T-helper 2 cell treated with Interferon-gamma antibody and Interleukin-4, amounts not matched to agents 5 μg/mL and 100 μg/mL, for 36 hours (primary cell): Measurements from ENCODE around the gene ATP5PD.
"Not testable (repeated sequence)": the region's sequence is repeated elsewhere in the genome, so short reads cannot be mapped to it uniquely, and the experiment has no call there.

ENCODE experiments used
- DNase-seq: peaks from one replicate; pipeline ENCODE4 v3.0.0; 2021; ENCODE audit warnings: low spot score
- H3K27ac Mint-ChIP-seq: one replicate; pipeline ENCODE4 v1.8.0; 2021; ENCODE audit warnings: mild to moderate bottlenecking, mixed read lengths
- H3K27me3 Mint-ChIP-seq: one replicate; pipeline ENCODE4 v1.8.0; 2021; ENCODE audit warnings: low read depth, mixed read lengths
- H3K36me3 Mint-ChIP-seq: one replicate; pipeline ENCODE4 v1.8.0; 2021; ENCODE audit warnings: low read depth, mixed read lengths
- H3K4me1 Mint-ChIP-seq: one replicate; pipeline ENCODE4 v1.8.0; 2021; ENCODE audit warnings: low read depth, mixed read lengths
- H3K4me3 Mint-ChIP-seq: one replicate; pipeline ENCODE4 v1.8.0; 2022; ENCODE audit warnings: mild to moderate bottlenecking, moderate library complexity, mixed read lengths
- H3K9me3 Mint-ChIP-seq: one replicate; pipeline ENCODE4 v1.8.0; 2021; ENCODE audit warnings: mixed read lengths

Gene ATP5PD

DNA sequence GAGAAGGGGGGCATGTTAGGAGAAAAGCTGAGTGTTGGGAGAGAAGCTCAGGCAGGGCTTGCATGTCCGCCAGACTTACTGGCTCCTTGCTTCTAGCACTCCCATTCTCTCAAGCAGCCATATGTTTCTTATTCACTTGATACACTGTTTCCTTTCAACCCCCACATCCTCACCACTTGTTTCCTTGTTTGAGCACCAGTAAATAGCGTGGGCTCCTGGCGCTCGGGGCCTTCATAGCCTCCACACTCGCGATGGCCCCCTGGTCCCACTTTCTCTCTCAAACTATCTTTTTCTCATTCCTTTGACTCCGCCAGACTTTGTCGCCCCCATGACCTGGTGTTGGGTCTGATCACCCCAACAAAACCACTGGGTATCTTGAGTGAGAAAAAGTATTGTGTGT lies 16.6 kb downstream of the ATP5PD start:
- Mint-ChIP-seq H3K9me3 (peaks cover 9% of the 10 kb centered on the region), H3K27me3 (peaks cover 20% of the 10 kb centered on the region), H3K4me1 (peaks cover 37% of the 10 kb centered on the region), H3K27ac (no peak overlapping the region), H3K36me3 (peaks cover 3% of the 10 kb centered on the region), H3K4me3 (no peak overlapping the region)
- DNase-seq, result no peak

DNA sequence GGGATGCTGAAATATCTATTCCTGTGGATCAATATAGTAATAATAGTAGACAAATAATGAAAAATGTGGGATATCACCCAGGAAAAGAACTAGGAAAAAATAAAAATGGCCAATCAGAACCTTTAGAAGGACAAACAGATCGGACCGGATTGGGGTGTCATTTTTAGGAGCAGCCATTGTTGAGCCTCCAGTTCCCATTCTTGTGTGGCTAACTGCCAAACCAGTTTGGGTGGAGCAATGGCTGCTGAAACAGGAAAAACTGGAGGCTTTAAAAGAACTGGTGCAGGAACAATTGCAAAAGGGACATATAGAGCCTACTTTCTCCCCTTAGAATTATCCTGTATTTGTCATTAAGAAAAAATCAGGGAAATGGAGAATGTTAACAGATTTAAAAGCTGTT lies 20.1 kb downstream of the ATP5PD start:
- not testable (repeated sequence) for DNase-seq, H3K27me3 Mint-ChIP-seq, H3K4me3 Mint-ChIP-seq, H3K27ac Mint-ChIP-seq, H3K9me3 Mint-ChIP-seq
- peaks cover 18% of the 10 kb centered on the region for H3K36me3 Mint-ChIP-seq
- H3K4me1 Mint-ChIP-seq, result peaks cover 14% of the 10 kb centered on the region

DNA sequence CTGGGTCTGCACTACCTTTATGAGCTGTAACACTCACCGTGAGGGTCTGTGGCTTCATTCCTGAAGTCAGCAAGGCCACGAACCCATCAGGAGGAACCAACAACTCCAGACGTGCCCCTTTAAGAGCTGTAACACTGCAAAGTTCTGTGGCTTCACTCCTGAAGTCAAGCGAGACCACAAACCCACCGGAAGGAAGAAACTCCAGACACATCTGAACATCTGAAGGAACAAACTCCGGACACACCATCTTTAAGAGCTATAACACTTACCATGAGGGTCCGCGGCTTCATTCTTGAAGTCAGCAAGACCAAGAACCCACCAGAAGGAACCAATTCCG lies 21.4 kb downstream of the ATP5PD start:
- H3K36me3 Mint-ChIP-seq, result peaks cover 30% of the 10 kb centered on the region
- peak overlapping the region; percentile 71 for H3K4me3 Mint-ChIP-seq
- peaks cover 12% of the 10 kb centered on the region for H3K4me1 Mint-ChIP-seq
- H3K27ac Mint-ChIP-seq, DNase-seq, H3K9me3 Mint-ChIP-seq, H3K27me3 Mint-ChIP-seq: not testable (repeated sequence)

DNA sequence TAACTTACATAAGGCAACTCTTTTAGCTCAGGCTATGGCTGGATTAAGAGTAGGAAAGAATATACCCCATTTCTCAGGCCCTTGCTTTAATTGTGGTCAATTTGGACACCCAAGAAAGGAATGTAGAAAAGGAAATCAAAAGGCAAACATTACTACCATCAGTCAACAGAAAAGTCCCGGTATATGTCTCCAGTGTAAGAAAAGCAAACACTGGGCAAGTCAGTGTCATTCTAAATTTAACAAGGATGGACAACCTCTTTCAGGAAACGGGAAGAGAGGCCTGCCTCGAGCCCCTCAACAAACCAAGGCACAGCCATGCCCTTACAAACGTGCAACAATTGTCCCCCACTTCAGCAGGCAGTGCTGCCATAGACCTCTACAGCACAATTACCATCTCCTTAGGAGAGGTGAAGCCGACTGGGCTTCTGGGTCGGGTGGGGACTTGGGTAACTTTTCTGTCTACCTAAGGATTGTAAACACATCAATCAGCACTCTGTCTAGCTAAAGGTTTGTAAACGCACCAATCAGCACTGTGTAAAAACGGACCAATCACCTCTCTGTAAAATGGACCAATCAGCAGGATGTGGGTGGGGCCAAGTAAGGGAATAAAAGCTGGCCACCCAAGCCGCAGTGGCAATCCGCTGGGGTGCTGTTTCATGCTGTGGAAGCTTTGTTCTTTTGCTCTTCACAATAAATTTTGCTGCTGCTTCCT lies 21.9 kb downstream of the ATP5PD start:
- Mint-ChIP-seq H3K9me3 (peaks cover 6% of the 10 kb centered on the region), H3K27me3 (peaks cover 8% of the 10 kb centered on the region), H3K36me3 (peaks cover 31% of the 10 kb centered on the region), H3K4me1 (peaks cover 10% of the 10 kb centered on the region), H3K4me3 (peak overlapping the region; percentile 71), H3K27ac (no peak overlapping the region)
- no peak for DNase-seq

DNA sequence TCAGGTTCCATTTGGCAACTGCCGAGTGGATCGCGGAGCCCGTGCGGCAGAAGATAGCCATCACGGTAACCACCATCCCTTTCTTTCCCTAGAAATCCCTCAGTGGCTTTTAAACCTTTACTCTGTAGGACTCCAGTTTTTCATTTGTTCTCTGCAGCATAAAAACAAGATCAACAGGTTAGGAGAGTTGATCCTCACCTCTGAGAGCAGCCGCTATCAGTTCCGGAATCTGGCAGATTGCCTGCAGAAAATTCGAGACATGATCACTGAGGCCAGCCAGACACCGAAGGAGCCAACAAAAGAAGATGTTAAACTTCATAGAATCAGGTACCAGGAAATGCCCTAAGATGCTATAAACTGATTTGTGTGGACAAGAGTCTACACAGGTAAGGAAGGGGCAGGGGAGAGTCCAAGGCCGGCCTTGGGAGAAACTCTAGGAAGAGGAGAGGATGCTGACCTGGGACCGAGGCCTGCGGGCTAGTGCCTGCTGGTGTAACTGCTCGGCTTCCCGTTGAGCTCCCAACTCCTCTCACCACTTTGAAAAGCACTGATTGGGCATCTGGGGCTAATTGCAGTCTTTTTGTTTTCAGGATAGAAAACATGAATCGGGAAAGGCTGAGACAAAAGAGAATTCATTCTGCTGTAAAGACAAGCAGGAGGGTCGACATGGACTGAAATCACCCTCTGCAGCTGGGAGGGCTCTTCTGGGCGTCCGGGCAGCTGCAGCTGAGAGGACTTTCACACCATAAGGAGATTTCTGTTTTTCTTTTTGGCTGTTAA lies 26.2 kb downstream of the ATP5PD start:
- H3K4me1 Mint-ChIP-seq, result peaks cover 8% of the 10 kb centered on the region
- peaks cover 40% of the 10 kb centered on the region for H3K36me3 Mint-ChIP-seq
- H3K4me3 Mint-ChIP-seq, result no peak overlapping the region
- DNase-seq, result no peak
- H3K9me3 Mint-ChIP-seq, result peaks cover 5% of the 10 kb centered on the region
- H3K27me3 Mint-ChIP-seq, result no peaks in the 10 kb centered on the region
- H3K27ac Mint-ChIP-seq, result no peak overlapping the region

DNA sequence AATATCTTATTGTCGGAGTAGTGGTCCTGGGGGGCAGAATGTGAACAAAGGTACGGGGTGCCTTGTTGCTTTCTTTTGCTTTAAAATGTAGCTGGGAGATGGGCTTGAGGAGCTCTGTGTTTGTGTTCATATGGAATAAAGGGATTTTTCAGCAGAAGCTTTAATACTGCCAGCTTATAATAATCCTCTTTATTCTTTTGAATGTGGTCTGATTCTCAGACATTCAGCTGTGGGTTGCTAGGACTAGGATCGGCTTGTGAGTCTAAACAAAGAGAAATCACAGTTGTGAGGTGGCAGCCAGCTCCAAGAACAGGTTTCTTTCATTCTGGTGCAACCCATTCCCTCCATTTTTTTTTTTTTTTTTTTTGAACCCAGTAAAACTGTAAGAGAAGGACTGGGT lies 27.1 kb downstream of the ATP5PD start:
- Mint-ChIP-seq H3K27me3 (no peaks in the 10 kb centered on the region), H3K9me3 (no peaks in the 10 kb centered on the region), H3K4me3 (no peak overlapping the region), H3K36me3 (peaks cover 35% of the 10 kb centered on the region), H3K4me1 (peaks cover 5% of the 10 kb centered on the region), H3K27ac (no peak overlapping the region)
- DNase-seq, result no peak

DNA sequence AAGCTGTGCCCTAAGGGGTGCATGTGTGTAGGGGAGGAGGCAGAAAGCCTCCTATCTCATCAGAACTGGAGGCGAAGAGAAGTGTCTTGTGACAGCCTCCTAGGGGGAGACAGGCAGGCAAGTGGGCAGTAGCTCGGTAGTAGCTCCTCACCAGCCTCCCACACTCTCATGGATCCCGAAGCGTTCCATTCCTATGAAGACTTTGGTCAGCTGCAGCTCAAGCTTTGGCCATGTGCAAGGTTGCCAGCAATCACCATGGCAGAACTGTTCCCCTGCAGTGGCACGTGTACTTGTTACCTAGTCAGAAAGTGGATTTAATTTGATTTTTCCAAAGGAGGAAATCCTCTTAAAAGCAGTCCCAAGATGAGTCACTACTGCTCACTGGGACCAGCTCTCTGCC lies 27.6 kb downstream of the ATP5PD start:
- H3K4me1 Mint-ChIP-seq, result peaks cover 6% of the 10 kb centered on the region
- H3K27me3 Mint-ChIP-seq, result no peaks in the 10 kb centered on the region
- no peak overlapping the region for H3K27ac Mint-ChIP-seq
- no peak for DNase-seq
- H3K36me3 Mint-ChIP-seq, result peaks cover 35% of the 10 kb centered on the region
- H3K9me3 Mint-ChIP-seq, result no peaks in the 10 kb centered on the region
- no peak overlapping the region for H3K4me3 Mint-ChIP-seq

DNA sequence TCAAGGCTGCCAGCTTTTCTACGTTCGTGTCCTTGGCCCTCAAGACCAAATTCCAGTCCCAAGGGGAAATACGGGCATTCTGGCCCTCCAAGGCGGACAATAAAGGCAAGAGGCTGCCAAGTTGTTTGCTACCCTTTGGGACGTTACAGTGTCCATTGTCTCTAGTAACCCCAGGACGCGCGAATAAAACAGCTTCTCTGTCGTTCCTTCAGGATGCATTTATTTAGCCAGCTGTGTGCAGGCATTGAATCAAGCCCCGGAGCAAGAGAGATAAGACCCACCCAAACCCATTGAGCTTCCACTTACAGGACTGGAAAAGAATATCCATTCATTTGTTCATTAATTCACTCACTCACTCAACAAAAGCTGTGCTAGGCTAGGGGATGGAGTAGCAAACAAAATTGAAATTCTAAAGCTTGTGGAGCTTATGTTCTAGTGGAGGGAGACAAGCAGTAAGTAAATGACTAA lies 33.6 kb downstream of the ATP5PD start:
- DNase-seq, result no peak
- Mint-ChIP-seq H3K9me3 (no peaks in the 10 kb centered on the region), H3K27ac (peak overlapping the region; percentile 83), H3K27me3 (no peaks in the 10 kb centered on the region), H3K4me3 (peak overlapping the region; percentile 94), H3K36me3 (peaks cover 12% of the 10 kb centered on the region), H3K4me1 (peaks cover 20% of the 10 kb centered on the region)

DNA sequence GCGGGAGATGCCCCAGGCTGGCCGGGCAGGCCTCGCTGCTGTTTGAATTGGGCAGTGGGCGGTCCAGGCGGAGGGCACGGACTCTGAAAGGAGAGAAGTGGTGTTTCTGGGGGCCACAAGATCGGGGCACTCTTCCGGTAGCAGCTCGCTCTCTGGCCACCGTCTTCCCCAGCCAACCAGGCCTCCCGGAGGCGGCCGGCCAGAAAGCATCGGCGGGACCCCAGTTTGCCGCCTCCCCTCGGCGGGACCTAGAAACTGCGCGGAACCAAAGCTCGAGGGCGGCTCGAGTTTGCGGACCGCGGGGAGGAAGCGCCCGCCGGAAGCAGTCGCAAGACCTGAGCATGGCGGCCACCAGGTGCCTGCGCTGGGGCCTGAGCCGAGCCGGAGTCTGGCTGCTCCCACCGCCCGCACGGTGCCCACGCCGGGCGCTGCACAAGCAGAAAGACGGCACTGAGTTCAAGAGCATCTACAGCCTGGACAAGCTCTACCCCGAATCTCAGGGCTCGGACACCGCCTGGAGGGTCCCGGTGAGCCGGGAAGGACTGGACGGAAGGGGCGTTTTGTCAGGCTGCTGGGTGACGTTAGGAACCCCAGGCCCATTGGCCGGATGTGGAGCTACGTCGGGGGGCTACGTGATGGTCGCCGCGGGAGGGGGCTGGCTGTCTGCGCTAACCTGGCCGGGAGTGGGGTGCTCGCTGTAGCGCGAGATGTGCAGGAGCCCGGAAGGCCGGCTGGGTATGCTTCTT lies 34.2 kb downstream of the ATP5PD start, which contains the start of gene MRPL58:
Gene MRPL58, plus strand, starts transcription at position 325 of the 746 bp plus-strand sequence. Its CDS starts 17 bp downstream, at position 342.
- Mint-ChIP-seq H3K36me3 (peaks cover 10% of the 10 kb centered on the region), H3K27me3 (no peaks in the 10 kb centered on the region), H3K4me3 (peak within 1 kb of the TSS; percentile 94), H3K27ac (peak within 1 kb of the TSS; percentile 85), H3K9me3 (no peaks in the 10 kb centered on the region), H3K4me1 (peaks cover 20% of the 10 kb centered on the region)
- peak; percentile 80 for DNase-seq

DNA sequence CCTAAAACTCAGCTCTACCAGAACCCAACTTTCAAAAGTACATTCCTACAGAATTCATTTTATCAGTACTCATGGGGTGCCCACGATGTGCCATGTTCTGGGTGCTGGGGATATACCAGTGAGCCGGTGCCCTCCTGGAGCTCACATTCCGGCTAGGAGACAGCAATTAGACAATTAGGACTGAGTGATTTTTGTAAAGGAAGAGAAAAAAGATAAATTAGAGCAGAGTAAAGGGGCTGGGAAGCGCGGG lies 34.7 kb downstream of the ATP5PD start:
- H3K4me3 Mint-ChIP-seq, result peak overlapping the region; percentile 94
- H3K27me3 Mint-ChIP-seq, result no peaks in the 10 kb centered on the region
- DNase-seq, result no peak
- H3K4me1 Mint-ChIP-seq, result peaks cover 20% of the 10 kb centered on the region
- H3K27ac Mint-ChIP-seq, result peak overlapping the region; percentile 85
- H3K36me3 Mint-ChIP-seq, result peaks cover 10% of the 10 kb centered on the region
- no peaks in the 10 kb centered on the region for H3K9me3 Mint-ChIP-seq

DNA sequence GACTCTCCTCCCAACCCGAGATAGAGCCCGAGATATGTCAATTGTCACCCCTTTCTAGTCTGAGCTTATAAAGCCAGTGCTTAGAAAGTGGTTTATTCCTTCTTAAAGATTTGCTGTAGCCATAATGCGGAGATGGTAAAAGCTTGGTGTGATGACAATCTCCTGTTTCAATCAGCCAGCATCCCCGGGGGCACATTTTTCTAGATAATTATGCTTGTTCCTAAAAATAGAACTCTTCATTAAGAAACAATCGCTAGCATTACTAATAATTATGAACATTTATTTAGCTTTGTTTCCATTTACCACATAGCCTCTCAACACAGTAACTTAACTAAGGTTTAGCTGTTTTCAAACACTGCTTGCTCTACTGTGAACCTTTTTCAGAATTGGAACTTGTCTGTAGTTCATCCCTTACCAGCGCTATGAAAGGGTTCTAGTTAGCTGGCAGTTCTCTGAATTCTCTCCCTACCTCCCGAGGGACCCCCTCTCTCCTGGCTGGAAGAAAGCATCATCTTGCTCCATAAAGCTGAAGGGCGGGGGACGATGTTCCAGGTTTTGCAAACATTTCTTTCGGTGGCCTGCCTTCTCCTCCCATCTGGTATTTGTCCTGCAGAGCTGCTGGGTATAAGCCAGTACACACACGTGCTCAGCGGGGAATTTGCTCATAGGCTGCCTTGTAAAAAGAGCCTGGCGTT lies 35.2 kb downstream of the ATP5PD start:
- Mint-ChIP-seq H3K36me3 (peaks cover 7% of the 10 kb centered on the region), H3K4me3 (peak overlapping the region; percentile 94), H3K9me3 (no peaks in the 10 kb centered on the region), H3K27me3 (no peaks in the 10 kb centered on the region), H3K27ac (peak overlapping the region; percentile 85), H3K4me1 (peaks cover 20% of the 10 kb centered on the region)
- no peak for DNase-seq

DNA sequence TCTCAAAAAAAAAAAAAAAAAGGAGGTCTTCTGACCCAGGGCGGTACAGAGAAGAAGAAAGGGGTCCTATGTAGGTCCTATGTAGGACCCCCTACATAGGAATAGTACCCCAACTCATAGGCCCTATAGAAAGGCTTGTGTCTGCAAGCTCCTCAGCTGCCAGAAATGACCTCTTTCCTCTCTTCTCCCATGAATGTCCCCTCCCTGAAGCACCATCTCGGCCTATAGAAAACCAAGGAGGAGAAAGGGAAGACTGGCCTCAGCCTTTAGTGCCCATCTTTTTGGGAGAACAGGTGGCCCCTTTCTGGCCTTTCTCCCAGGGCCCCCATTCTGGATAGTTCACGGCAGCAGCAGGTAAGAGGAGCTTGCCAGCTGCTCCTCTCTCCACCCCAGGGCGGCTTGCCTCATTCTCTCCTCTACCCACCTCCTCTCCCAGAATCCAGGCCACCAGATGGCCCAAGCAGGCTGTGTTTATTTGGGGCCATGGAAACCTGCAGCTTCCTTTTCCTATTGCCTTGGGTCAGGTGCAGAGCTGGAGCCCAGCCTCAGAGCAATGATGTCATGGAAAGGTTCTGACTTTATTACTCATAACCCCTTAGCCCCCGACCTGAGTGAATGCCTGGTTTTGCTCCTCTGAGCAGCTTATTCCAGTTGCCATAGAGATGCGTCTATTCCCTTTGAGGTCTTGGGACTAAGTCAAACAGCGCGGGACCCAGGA lies 35.9 kb downstream of the ATP5PD start:
- Mint-ChIP-seq H3K27ac (no peak overlapping the region), H3K27me3 (peaks cover 3% of the 10 kb centered on the region), H3K9me3 (no peaks in the 10 kb centered on the region), H3K36me3 (peaks cover 5% of the 10 kb centered on the region), H3K4me3 (peak overlapping the region; percentile 39), H3K4me1 (peaks cover 20% of the 10 kb centered on the region)
- no peak for DNase-seq

DNA sequence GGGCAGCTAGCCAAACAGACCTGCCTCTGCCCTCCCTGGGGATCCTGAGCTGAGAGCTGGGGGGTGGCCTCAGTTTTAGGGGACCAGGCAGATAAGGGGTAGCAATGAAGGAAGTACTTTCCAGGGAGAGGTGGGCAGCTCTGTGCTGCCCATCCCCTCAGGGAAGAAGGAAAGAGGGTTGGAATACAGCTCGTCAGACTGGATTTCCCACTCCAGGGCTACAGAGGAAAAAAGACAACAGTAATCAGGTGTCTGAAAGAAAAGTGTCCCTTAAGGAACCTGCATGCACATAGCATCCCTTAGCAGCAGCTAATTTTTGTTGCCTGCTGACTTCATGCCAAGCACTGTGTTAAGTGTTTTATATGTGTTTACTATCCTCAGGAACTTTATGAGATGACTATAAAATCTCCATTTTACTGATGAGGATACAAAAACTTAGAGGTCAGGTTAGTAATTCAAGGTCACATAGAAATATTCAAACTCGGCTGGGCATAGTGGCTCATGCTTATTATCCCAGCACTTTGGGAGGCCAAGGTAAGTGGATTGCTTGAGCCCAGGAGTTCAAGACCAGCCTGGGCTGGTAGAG lies 37.5 kb downstream of the ATP5PD start:
- H3K27ac Mint-ChIP-seq, result no peak overlapping the region
- no peak for DNase-seq
- H3K27me3 Mint-ChIP-seq, result peaks cover 3% of the 10 kb centered on the region
- no peak overlapping the region for H3K4me3 Mint-ChIP-seq
- H3K4me1 Mint-ChIP-seq, result peaks cover 13% of the 10 kb centered on the region
- H3K9me3 Mint-ChIP-seq, result no peaks in the 10 kb centered on the region
- peaks cover 3% of the 10 kb centered on the region for H3K36me3 Mint-ChIP-seq
